Suprapubic skin (tissue), 4 donors: ENCODE data around the gene PHF20. TPM values are rescaled to one million over a fixed set of nuclear protein-coding genes. Genes with fewer than 3 reads are reported as not detected.

Source experiments
- DNase-seq, 2 donors: peaks; one replicate each; pipeline ENCODE4 v3.0.0-alpha.2; 2019; ENCODE audit warnings: low spot score in 2 of 2
- H3K27ac ChIP-seq: fragments of 200-600 bp; sonication (generic); one replicate; pipeline ENCODE4 v1.5.1; 2019
- H3K27me3 ChIP-seq: fragments of 200-600 bp; sonication (generic); one replicate; pipeline ENCODE4 v1.5.1; 2019
- H3K36me3 ChIP-seq: fragments of 200-600 bp; sonication (generic); one replicate; pipeline ENCODE4 v1.5.1; 2019
- H3K4me1 ChIP-seq: fragments of 200-600 bp; sonication (generic); one replicate; pipeline ENCODE4 v1.5.1; 2019
- H3K4me3 ChIP-seq: fragments of 200-600 bp; sonication (generic); one replicate; pipeline ENCODE4 v1.5.1; 2019; ENCODE audit warnings: mild to moderate bottlenecking
- H3K9me3 ChIP-seq: fragments of 200-600 bp; sonication (generic); one replicate; pipeline ENCODE4 v1.5.1; 2019
- CTCF ChIP-seq, 2 donors: fragments of 200-600 bp in 1 of 2; fragments of 450-650 bp in 1 of 2; sonication (generic) in 1 of 2; IDR thresholded peaks; one replicate each; pipeline ENCODE4 v1.5.1; 2016 to 2019; ENCODE audit warnings: antibody characterized with exemption in 2 of 2, mild to moderate bottlenecking in 1 of 2, moderate library complexity in 1 of 2
- EP300 ChIP-seq: sonication (generic); formaldehyde crosslinking; IDR thresholded peaks from one replicate; pipeline ENCODE4 v1.6.1; 2017; ENCODE audit warnings: antibody characterized with exemption
- POLR2A ChIP-seq, 2 donors: fragments of 450-650 bp; IDR thresholded peaks; one replicate each; pipeline ENCODE4 v1.6.1; 2017; ENCODE audit warnings: antibody characterized with exemption in 2 of 2, mild to moderate bottlenecking in 2 of 2, moderate library complexity in 2 of 2
- POLR2AphosphoS5 ChIP-seq, 3 donors: sonication (generic); formaldehyde crosslinking; IDR thresholded peaks; one replicate each; pipeline ENCODE4 v1.6.1; 2017; ENCODE audit warnings: antibody characterized with exemption in 3 of 3
- WGBS: methylation state at CpG from one replicate; pipeline ENCODE4 v1.1.5; 2018; 5-methylcytosine and 5-hydroxymethylcytosine counted together
- total RNA-seq, 4 donors: library from RNA; depleted of rRNA; stranded (reverse); fragments of >200 nt; gene quantifications; one replicate each; pipeline ENCODE4 v1.1.0, GENCODE V29; 2016

The PHF20 gene
- total RNA-seq, 4 donors from 2014 or later = 44.2 to 60.6 (median 47.3) TPM

- TF ChIP-seq POLR2AphosphoS5 (IDR thresholded peaks at IDR 0.05) = no peak
- TF ChIP-seq CTCF (IDR thresholded peaks at IDR 0.05) = no peak
- Histone ChIP-seq H3K4me1 (peaks cover 72% of the 10 kb centered on the region), H3K36me3 (peaks cover 68% of the 10 kb centered on the region), H3K4me3 (peak overlapping the region; percentile 86), H3K27ac (no peak overlapping the region), H3K9me3 (no peaks in the 10 kb centered on the region), H3K27me3 (no peaks in the 10 kb centered on the region)
- DNase-seq = no peak
- WGBS = 51% methylated on average over 4 of the region's 4 CpGs
Measured at GRCh38 chr20:35738410-35739179, 33.2 kb upstream of the PHF20 start.

- peak overlapping the region; percentile 100 for H3K27ac ChIP-seq
- H3K9me3 ChIP-seq = no peaks in the 10 kb centered on the region
- peaks cover 58% of the 10 kb centered on the region for H3K36me3 ChIP-seq
- H3K4me3 ChIP-seq = peak overlapping the region; percentile 86
- H3K4me1 ChIP-seq = peaks cover 69% of the 10 kb centered on the region
- no peak for TF ChIP-seq CTCF (IDR thresholded peaks at IDR 0.05)
- TF ChIP-seq POLR2AphosphoS5 (IDR thresholded peaks at IDR 0.05) = no peak
- TF ChIP-seq POLR2A (IDR thresholded peaks at IDR 0.05) = no peak
- TF ChIP-seq EP300 = no peak
- H3K27me3 ChIP-seq = no peaks in the 10 kb centered on the region
- DNase-seq = no peak
- 32% methylated on average over 7 of the region's 7 CpGs for WGBS
Measured at GRCh38 chr20:35739294-35740163, 32.3 kb upstream of the PHF20 start.

GRCh38 chr20:35741892-35742740 is 29.7 kb upstream of the PHF20 start, which contains the start of gene RBM39:
RBM39 (minus strand) TSS chr20:35742260; CDS start chr20:35740874, 1,386 bp downstream.
- Histone ChIP-seq H3K9me3 (no peaks in the 10 kb centered on the region), H3K4me1 (peaks cover 45% of the 10 kb centered on the region), H3K27me3 (no peaks in the 10 kb centered on the region), H3K27ac (peak within 1 kb of the TSS; percentile 100), H3K36me3 (peaks cover 36% of the 10 kb centered on the region), H3K4me3 (peak within 1 kb of the TSS; percentile 86)
- TF ChIP-seq POLR2A (IDR thresholded peaks at IDR 0.05) (peak; percentile 91 to 97), EP300 (no peak), CTCF (IDR thresholded peaks at IDR 0.05) (peak in 1 of 2 donors; percentile 54), POLR2AphosphoS5 (IDR thresholded peaks at IDR 0.05) (peak; percentile 95 to 99 (median 98))
- under 1% methylated on average over 45 of the region's 66 CpGs for WGBS
- peak; percentile 99 to 100 for DNase-seq

- peaks cover 43% of the 10 kb centered on the region for H3K4me1 ChIP-seq
- DNase-seq = no peak
Measured at GRCh38 chr20:35742741-35743523, 28.9 kb upstream of the PHF20 start.

More at GRCh38 chr20:35742741-35743523, 28.9 kb upstream of the PHF20 start:
- 3% methylated on average over 8 of the region's 8 CpGs for WGBS
- Histone ChIP-seq H3K27ac (peak overlapping the region; percentile 100), H3K36me3 (peaks cover 27% of the 10 kb centered on the region), H3K27me3 (no peaks in the 10 kb centered on the region), H3K4me3 (peak overlapping the region; percentile 86), H3K9me3 (no peaks in the 10 kb centered on the region)
- no peak for TF ChIP-seq POLR2A (IDR thresholded peaks at IDR 0.05)
